Activated CD8-positive, alpha-beta T cell treated with anti-CD3 and anti-CD28 coated beads for 36 hours (primary cell): ENCODE results near the gene CHST9. TPM values are rescaled to one million over a fixed set of nuclear protein-coding genes. Genes with fewer than 3 reads are reported as not detected.

Source experiments
- ATAC-seq: fragments of 200-7000 bp; cut with Tn5 transposase; one replicate; pipeline ENCODE4 v1.10.0; 2021; ENCODE audit warnings: mild to moderate bottlenecking, moderate library complexity
- CTCF ChIA-PET: fragments of 350-600 bp; sonication (Branson Sonifier 250); formaldehyde crosslinking; loops from one replicate; lab custom pipeline; 2021; ENCODE audit warnings: antibody characterized with exemption; lab: Charles Lee
- POLR2A ChIA-PET: fragments of 350-600 bp; sonication (Branson Sonifier 250); formaldehyde crosslinking; loops from one replicate; lab custom pipeline; 2021; ENCODE audit warnings: antibody characterized with exemption; lab: Charles Lee
- DNase-seq: peaks from one replicate; pipeline ENCODE4 v3.0.0-alpha.2; 2020
- H3K27ac Mint-ChIP-seq: one replicate; pipeline ENCODE4 v1.8.0; 2021; ENCODE audit warnings: mild to moderate bottlenecking, mixed read lengths
- H3K27me3 Mint-ChIP-seq: one replicate; pipeline ENCODE4 v1.8.0; 2021; ENCODE audit warnings: mixed read lengths
- H3K36me3 Mint-ChIP-seq: one replicate; pipeline ENCODE4 v1.8.0; 2021; ENCODE audit warnings: low read depth, mixed read lengths
- H3K4me1 Mint-ChIP-seq: one replicate; pipeline ENCODE4 v1.8.0; 2021; ENCODE audit warnings: low read depth, mixed read lengths
- H3K4me3 Mint-ChIP-seq: one replicate; pipeline ENCODE4 v1.8.0; 2021; ENCODE audit warnings: mild to moderate bottlenecking, moderate library complexity, mixed read lengths
- H3K9me3 Mint-ChIP-seq: one replicate; pipeline ENCODE4 v1.8.0; 2021; ENCODE audit warnings: mixed read lengths
- intact Hi-C: fragments of 100-400 bp; cut with micrococcal nuclease; formaldehyde crosslinking; loops from one replicate; pipeline ENCODE4 v1.10.0; 2022
- total RNA-seq, 2 experiments: library from RNA; stranded (reverse); gene quantifications; one replicate each; pipeline ENCODE4 v1.2.3, GENCODE V29; 2021
- TF ChIP-seq, protein P1 (sequence below): fragments of 200-600 bp; IDR thresholded peaks from one replicate; pipeline ENCODE4 v1.8.0; 2022; ENCODE audit warnings: antibody characterized with exemption, mild to moderate bottlenecking

Gene CHST9
- total RNA-seq, 2 experiments from 2014 or later, result not detected

DNA sequence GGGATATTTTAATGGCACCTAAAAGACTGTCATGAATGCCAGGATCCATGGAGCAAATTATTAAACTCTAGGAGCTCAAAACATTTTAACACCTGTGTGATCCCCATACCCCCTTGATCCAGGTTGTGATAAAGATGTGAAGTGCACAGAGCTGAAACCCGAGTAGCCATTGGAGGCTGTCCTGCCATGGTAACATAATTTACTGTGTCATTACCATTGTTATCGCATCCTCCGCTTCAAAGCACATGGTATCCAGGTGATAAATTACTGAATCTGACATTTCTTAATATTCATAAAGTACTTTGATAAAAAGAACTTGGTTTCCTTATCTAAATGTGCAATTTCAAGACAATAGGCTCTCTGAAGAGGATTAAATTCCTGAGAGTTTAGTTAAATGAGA is 109.3 kb downstream of the CHST9 start:
- CTCF ChIA-PET, result no interaction called here
- TF ChIP-seq, protein P1, sequence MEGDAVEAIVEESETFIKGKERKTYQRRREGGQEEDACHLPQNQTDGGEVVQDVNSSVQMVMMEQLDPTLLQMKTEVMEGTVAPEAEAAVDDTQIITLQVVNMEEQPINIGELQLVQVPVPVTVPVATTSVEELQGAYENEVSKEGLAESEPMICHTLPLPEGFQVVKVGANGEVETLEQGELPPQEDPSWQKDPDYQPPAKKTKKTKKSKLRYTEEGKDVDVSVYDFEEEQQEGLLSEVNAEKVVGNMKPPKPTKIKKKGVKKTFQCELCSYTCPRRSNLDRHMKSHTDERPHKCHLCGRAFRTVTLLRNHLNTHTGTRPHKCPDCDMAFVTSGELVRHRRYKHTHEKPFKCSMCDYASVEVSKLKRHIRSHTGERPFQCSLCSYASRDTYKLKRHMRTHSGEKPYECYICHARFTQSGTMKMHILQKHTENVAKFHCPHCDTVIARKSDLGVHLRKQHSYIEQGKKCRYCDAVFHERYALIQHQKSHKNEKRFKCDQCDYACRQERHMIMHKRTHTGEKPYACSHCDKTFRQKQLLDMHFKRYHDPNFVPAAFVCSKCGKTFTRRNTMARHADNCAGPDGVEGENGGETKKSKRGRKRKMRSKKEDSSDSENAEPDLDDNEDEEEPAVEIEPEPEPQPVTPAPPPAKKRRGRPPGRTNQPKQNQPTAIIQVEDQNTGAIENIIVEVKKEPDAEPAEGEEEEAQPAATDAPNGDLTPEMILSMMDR, result no peak
- peaks cover 1% of the 10 kb centered on the region for H3K9me3 Mint-ChIP-seq
- no peaks in the 10 kb centered on the region for H3K4me1 Mint-ChIP-seq
- no peak overlapping the region for H3K27ac Mint-ChIP-seq
- ATAC-seq (no peak), DNase-seq (no peak)
- intact Hi-C loops, result no loop called here
- POLR2A ChIA-PET, result no interaction called here
- no peaks in the 10 kb centered on the region for H3K27me3 Mint-ChIP-seq
- H3K36me3 Mint-ChIP-seq, result no peaks in the 10 kb centered on the region
- no peak overlapping the region for H3K4me3 Mint-ChIP-seq

DNA sequence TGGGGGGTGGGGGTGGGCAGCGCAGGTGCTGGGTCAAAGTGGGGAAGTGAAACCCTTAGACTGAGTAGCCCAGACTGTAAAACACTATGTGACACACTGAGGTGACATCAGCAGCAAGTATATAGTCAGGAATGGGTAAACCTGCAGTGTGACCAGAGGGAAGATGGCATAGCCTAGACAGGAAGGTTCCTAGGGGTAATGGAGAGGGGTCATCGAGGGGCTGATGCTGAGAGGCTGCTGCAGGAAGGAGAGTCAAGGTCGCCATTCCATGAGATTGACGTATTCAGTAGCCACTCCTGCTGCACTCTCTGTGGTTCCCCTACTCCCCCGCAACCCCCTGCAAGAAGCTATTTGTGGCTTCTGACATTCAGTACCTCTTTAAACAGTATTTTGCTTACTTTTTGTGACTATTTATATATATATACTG is 111.7 kb downstream of the CHST9 start:
- Mint-ChIP-seq H3K4me1 (no peaks in the 10 kb centered on the region), H3K4me3 (no peak overlapping the region), H3K9me3 (peaks cover 1% of the 10 kb centered on the region), H3K36me3 (no peaks in the 10 kb centered on the region), H3K27ac (no peak overlapping the region), H3K27me3 (no peaks in the 10 kb centered on the region)
- intact Hi-C loops, result no loop called here
- TF ChIP-seq, protein P1, result no peak
- no peak for DNase-seq
- ATAC-seq, result no peak
- ChIA-PET POLR2A (no interaction called here), CTCF (no interaction called here)

DNA sequence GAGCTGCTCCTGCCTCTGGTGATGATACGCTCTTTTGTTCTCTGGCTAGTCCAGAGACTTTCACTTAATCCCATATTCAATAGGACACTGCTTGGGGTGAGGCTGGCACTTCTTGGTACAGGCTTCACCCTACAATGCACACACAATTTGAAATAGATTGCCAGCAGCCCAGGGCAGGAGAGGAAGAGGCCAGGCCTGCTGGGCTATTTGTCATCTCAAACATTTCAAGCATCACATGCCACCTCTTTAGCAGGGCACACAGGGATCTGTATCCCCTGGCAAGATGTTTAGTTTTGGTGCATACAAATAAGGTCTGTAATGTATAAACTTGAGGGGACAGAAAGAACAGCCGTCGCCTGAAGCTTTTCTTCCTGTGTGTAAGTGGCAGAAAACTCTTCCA is 120.4 kb downstream of the CHST9 start:
- CTCF ChIA-PET, result no interaction called here

DNA sequence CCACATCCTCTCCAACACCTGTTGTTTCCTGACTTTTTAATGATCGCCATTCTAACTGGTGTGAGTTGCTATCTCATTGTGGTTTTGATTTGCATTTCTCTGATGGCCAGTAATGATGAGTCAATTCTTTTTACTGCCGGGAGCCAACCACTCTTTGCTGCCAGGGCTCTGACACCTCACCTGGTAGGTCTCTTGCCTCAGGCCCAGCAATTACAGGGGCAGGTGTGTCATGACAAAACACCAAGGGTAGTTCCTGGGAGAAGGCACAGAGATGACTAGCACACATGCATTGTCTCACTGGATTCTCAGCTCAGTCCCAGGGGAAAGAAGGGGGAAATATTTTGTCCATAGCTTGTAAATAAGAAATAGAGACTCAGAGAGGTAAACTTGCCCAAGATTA is 122.3 kb downstream of the CHST9 start:
- no peaks in the 10 kb centered on the region for H3K36me3 Mint-ChIP-seq
- H3K9me3 Mint-ChIP-seq, result no peaks in the 10 kb centered on the region
- ATAC-seq, result no peak
- TF ChIP-seq, protein P1, result no peak
- POLR2A ChIA-PET, result no interaction called here
- no peaks in the 10 kb centered on the region for H3K27me3 Mint-ChIP-seq
- CTCF ChIA-PET, result no interaction called here
- intact Hi-C loops, result no loop called here
- H3K4me1 Mint-ChIP-seq, result no peaks in the 10 kb centered on the region
- no peak overlapping the region for H3K4me3 Mint-ChIP-seq
- H3K27ac Mint-ChIP-seq, result no peak overlapping the region
- no peak for DNase-seq

More for the DNA sequence above, 120.4 kb downstream of the CHST9 start:
- intact Hi-C loops, result no loop called here
- Mint-ChIP-seq H3K36me3 (no peaks in the 10 kb centered on the region), H3K9me3 (no peaks in the 10 kb centered on the region), H3K27ac (no peak overlapping the region), H3K27me3 (no peaks in the 10 kb centered on the region), H3K4me1 (no peaks in the 10 kb centered on the region), H3K4me3 (no peak overlapping the region)
- TF ChIP-seq, protein P1, result no peak
- no peak for ATAC-seq
- no peak for DNase-seq
- POLR2A ChIA-PET, result interaction anchor here (0.5 kb wide), 1 partner anchor 17 kb away, joined by 3 read pairs; no protein-coding TSS in a partner anchor

DNA sequence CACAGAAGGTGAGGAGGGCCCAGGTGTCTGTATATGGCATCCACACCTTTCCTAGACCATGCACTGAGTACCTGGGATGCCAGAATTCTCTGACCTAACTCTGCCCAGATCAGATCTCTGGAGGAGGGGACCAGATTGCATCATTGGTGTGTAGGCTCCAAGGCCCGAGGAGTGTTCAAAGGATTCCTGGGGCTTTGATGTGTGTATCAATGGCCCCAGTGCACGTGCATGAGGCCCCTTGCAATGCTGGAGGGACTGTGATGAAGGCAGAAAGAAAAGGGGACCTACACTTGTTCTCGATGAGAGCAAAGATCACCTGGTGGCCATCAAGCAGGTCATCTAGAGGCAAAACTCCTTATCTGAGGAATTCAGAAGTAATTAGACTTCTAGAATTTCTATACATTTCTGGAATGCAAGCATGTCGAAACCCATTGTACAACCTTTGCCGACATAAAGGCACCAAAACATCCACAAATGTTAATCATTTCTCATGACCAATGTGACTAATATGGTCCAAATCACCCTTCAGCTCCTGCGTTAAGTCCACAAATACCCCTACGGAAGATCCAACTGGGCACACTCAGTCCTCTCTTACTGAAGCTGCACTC is 123.5 kb downstream of the CHST9 start:
- TF ChIP-seq, protein P1, result no peak
- intact Hi-C loops, result no loop called here
- DNase-seq (no peak), ATAC-seq (no peak)
- Mint-ChIP-seq H3K4me1 (no peaks in the 10 kb centered on the region), H3K9me3 (no peaks in the 10 kb centered on the region), H3K27ac (no peak overlapping the region), H3K27me3 (no peaks in the 10 kb centered on the region), H3K36me3 (no peaks in the 10 kb centered on the region), H3K4me3 (no peak overlapping the region)
- CTCF ChIA-PET, result no interaction called here
- POLR2A ChIA-PET, result no interaction called here
